Choroid plexus epithelial cell (primary cell): ENCODE results near the gene IL22RA2.

Experiments used
- DNase-seq: peaks from one replicate; pipeline ENCODE4 v3.0.0-alpha.2; 2010; ENCODE audit warnings: low read depth
- H3K4me3 ChIP-seq: 2 replicates; pipeline ENCODE4 v1.5.1; 2011; ENCODE audit warnings: low read depth, mild to moderate bottlenecking, control low read depth, low read length, moderate library complexity
- CTCF ChIP-seq: conservative IDR thresholded peaks from 2 replicates; pipeline ENCODE4 v1.5.1; 2011; ENCODE audit warnings: low read depth, mild to moderate bottlenecking, control low read depth, inconsistent platforms, low read length, moderate library complexity

IL22RA2 gene

GRCh38 chr6:137166247-137167098 lies 7.0 kb downstream of the IL22RA2 start:
- no peak for TF ChIP-seq CTCF
- H3K4me3 ChIP-seq, result no peak overlapping the region
- DNase-seq, result no peak

GRCh38 chr6:137165375-137166246 lies 7.8 kb downstream of the IL22RA2 start:
- H3K4me3 ChIP-seq, result no peak overlapping the region
- peak; percentile 54 for TF ChIP-seq CTCF
- DNase-seq, result peak; percentile 33

- DNase-seq, result no peak
- no peak for TF ChIP-seq CTCF
- H3K4me3 ChIP-seq, result no peak overlapping the region
Observed at GRCh38 chr6:137163732-137164318, 9.6 kb downstream of the IL22RA2 start.

- TF ChIP-seq CTCF, result no peak
- DNase-seq, result no peak
- H3K4me3 ChIP-seq, result no peak overlapping the region
Observed at GRCh38 chr6:137162692-137163306, 10.6 kb downstream of the IL22RA2 start.

- no peak for TF ChIP-seq CTCF
- H3K4me3 ChIP-seq, result no peak overlapping the region
- DNase-seq, result no peak
Observed at GRCh38 chr6:137161949-137162348, 11.5 kb downstream of the IL22RA2 start.

GRCh38 chr6:137160763-137161162 lies 12.7 kb downstream of the IL22RA2 start:
- no peak for TF ChIP-seq CTCF
- peak; percentile 78 for DNase-seq
- no peak overlapping the region for H3K4me3 ChIP-seq
